PFSK-1 (cell line): ENCODE measurements around the gene SLC9A5.

Source experiments
- POLR2AphosphoS5 ChIP-seq: IDR thresholded peaks from 2 replicates; pipeline ENCODE4 v1.6.1; 2012; ENCODE audit warnings: low read depth, mild to moderate bottlenecking, control low read depth, low read length, moderate library complexity
- SIN3A ChIP-seq: IDR thresholded peaks from 2 replicates; pipeline ENCODE4 v1.6.1; 2012; ENCODE audit warnings: mild to moderate bottlenecking, low read length, moderate library complexity, borderline replicate concordance; ENCODE audit not compliant: insufficient read depth

- TF ChIP-seq POLR2AphosphoS5 (peak; percentile 70), SIN3A (0 out of 2 replicates have a peak, but pooled peaks have one; percentile 29)
These were observed 21.8 kb upstream of the SLC9A5 start, which contains the start of gene TMEM208 for GRCh38 chr16:67226804-67227566.
